Measurements from ENCODE around the gene LRRC32.

The LRRC32 gene

DNA sequence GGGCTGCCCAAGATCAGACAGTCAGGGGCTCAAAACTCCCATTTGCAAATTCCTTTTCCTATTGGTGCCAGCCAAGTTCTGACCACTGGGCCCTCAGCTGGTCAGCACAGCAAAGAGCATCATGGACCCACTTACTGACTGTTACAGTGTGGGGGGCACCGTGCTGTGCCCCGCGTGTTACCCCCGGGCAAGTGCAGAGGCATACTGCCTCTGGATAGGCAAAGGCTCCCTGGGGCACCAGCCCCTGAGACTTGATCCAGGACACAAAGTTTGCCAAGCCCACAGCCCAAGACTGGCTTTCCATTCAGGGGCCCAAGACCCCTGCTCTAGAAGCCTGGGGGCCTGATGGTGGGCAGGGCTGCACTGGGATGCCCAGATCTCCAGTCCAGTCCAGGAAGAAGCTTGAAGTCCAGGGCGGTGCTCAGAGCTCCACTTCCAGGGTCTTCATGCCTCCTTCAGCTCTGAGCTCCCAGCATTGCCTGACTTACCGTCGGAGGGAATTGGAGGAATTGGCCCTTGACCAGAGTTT, 6.6 kb downstream of the LRRC32 start:
- DNase-seq (ENCODE audit: low read depth): no peak

DNA sequence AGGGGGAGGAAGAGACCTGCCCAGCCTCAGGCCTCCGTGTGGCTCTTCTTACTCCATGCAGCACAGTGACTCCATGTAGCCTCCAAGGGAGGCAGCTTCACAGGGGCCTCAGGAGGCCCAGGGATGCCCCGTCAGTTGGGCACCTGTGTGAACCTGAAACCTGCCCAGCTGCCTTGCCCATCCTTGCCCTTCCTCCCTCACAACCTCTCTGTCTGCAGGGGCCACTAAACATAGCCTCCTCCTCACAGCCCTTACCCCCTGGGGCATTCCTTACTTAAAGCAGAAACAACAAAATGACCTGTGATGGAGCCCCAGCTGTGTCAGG, 7.1 kb downstream of the LRRC32 start:
- DNase-seq (ENCODE audit: low read depth): no peak

DNA sequence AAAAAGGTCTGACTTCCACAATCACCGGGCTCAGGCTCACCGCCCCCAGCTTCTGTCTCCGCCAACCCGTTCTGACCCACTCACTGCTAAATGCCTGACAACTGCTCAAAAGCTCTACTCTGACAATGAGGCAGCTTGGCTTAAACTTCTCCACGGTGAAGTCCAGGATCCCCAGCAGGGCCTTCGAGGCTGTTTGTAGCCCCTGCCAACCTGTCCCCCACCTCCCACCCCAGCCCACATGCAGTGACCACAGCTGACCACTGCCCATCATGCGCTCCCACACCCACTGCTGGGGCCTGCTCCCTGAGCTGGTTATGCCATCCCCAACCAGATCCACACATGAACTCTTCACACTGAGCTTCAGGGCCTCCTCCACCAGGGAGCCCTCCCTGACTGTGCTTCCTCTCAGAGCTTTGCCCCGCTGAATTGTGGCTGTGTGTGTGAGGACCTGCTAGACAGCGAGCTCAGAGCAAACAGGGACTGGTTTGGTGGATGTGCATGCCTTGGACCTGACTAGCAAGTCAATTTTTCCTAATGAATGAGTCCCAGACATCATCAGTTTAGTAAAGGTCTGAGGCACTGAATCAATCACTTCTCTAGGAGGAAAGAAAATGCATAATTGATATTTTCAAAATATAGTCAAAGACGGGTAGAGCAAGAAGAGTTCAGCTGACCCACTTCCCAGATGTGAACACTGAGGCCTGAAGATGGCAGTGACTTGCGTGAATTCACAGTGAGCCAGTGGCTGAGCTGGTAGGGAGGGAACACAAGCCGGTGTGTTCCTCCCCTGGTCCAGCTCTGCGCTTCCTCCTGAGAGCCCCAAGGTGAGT, 7.7 kb downstream of the LRRC32 start:
- DNase-seq (ENCODE audit: low read depth): no peak

DNA sequence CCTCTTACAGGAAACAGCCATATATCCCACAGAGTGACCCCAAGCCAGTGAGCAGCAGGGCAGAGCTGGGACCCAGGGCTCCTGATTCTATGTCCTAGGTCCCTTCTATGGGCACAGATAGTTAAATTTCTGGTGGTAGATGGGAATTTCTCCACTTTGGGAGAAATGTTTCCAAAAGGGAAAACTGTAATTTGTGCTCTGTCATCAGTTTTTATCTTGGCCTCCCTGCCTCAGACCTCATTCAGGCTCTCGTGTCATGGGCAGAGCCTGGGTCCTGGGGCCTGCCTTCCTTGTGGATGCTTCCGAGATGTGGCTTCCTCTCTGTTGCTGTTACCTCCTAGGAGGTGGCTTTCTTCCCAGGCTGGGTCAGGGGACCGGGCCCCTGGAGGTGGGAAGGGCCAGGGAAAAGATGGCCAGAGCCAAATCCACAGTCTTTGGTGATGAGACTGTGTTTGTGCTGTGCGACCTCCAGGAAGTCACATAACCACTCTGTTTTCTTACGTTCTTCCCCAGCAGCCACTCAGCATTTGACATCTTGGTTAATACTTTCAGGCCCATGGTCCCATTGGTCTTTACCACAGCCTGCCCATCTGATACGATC, 8.6 kb downstream of the LRRC32 start:
- DNase-seq (ENCODE audit: low read depth): no peak

DNA sequence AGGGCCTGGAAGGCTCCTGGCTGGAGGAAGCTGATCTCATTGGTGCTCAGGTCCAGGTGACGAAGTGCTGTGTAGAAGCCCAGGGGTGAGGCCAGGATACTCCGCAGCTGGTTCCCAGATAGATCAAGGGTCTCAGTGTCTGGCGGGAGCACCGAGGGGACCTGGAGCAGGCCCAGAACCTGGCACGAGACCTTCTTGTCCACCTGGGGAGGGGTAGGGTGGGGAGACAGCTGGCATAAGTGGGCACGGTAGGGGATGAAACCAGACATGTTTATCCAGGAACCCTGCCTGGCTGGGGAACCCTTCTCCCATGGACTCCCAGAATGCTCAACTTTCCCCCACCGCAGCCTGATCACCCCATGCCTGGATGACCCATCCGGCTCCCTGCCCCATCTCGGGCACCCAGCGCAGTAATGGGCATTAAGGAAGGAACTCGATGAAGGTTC, 9.2 kb downstream of the LRRC32 start:
- no peak for DNase-seq (ENCODE audit: low read depth)

DNA sequence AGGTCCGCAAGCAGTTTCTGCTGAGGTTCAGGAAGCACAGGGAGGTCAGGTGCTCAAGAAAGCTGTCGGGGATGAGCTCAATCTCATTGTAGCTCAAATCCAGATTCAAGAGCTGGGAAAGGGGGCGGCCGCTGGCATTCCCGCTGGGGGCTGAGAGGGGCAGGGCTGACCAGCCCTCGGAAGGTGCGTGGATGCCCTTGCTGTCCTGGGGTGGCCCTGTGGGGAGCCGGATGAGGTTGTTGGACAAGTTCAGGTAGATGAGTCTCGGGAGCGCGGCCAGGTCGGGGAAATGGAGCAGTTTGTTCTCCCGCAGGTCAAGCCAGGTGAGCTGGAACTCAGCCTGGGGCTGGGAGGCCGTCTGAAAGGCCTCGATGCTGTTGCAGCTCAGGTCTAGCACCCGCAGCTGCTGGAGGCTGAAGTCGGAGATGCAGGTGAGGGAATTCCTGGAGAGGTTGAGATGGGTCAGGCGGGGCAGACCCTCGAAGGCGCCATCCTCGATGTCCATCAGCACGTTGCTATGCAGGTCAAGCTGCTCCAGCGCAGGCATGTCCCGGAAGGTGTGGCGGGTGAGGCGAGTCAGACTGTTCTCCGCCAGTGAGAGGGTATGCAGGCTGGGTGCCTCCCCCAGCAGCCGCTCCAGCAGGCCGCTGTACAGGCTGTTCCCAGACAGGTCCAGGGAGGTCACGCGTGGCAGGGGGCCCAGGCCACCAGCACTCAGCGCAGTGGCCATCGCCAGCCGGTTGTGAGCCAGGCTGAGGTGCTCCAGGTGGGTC, 9.8 kb downstream of the LRRC32 start:
- DNase-seq (ENCODE audit: low read depth): no peak

DNA sequence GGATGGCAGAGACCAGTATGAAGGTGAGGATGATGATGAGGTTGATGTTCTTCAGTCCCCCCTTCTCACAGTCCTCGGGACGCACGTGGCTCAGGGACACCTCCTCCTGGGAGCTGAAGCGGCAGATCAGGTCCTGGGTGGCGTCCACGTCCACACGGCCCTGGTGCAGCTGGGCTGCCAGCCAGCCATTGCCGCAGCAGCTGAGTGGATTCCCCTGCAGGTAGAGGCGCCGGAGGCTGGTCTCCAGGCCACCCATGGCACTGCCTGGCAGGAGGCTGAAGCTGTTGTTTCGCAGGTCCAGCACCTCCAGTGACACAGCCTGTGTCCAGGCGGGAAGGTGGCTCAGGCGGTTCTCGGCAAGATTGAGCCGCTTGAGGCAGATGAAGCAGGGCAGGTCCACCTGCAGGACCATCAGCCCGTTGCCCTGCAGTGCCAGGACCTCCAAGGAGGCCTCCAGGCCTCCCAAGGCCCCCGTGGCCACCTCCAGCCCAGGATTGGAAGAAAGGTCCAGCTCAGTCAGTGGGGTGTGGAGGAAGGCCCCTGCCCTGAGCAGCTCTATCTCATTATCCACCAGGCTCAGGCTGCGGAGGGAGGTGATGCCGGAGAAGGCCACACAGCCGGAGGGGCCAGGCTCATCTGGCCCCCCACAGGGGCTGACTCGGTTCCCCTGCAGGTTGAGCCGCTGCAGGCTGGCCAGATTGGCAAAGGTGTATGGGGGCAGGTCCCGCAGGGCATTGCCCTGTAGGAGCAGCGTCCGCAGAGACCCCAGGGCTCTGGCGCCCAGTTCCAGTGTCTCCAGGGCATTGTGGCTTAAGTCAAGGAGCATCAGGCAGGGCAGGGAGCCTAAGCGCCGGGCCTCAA, 10.6 kb downstream of the LRRC32 start:
- DNase-seq (ENCODE audit: low read depth): no peak

DNA sequence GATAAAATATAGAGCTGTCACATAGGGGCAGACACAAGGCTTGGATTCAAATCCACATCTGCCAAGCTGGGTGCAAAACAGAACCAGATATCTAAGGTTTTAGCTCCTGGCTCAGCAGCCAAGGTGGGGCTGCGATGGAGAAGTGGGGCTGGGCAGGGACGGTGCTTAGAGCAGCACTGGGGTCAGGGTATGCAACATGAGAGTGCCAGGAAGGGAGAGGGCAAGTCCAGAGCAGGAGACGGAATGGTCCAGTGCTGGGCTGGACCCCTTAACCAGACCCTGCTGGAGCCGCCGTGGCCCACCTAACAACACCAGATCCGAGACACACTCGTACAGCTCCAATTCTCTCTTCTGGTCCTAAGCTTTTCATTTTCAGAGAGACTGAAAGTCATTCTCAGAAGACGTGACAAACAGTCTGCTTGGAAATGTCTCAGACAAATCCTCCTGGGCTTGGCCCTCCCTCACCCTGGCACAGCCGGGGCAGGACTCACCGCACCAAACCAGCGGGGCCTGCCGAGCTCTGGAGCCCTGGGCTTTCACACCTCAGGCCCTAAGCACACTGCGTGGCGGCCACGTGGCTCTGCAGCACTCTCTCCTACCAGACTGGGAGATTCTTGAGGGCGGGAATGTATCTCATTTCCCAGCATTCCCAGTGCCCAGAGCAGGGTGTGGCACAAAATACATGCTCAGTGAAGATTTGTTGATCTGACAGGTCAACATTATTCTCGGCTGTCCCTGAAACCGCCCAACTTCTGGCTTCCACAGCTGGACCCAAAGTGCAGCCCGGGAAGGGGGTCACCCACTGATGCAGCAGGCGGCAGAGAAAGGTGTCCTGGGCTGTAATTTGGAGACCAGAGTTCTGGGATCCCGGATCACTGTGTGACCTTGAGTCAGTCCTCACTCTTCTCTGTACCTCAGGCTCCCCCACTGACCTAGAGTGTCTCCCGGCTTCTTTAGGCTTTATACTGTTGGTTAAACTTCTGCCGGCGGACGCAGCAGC, 11.6 kb downstream of the LRRC32 start:
- DNase-seq (ENCODE audit: low read depth): no peak

DNA sequence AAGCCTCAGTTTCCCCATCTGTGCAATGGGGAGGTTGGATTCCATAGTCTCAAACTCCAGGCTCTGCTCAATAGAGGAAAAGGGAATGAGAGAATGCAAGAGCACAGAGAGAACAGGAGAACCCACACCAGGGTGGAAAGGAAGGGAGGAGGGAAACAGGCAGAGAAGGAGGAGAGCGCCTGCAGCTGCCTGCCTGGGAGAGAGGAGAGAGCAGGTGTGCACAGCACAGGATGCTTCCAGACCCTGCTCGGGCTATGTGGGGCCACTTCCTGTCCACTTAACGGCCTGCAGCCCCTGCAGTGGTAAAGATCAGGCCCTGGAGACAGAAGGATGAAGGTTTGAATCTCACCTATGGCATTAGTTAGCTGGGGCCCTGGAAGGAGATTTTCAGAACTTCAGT, 12.3 kb downstream of the LRRC32 start:
- no peak for DNase-seq (ENCODE audit: low read depth)

DNA sequence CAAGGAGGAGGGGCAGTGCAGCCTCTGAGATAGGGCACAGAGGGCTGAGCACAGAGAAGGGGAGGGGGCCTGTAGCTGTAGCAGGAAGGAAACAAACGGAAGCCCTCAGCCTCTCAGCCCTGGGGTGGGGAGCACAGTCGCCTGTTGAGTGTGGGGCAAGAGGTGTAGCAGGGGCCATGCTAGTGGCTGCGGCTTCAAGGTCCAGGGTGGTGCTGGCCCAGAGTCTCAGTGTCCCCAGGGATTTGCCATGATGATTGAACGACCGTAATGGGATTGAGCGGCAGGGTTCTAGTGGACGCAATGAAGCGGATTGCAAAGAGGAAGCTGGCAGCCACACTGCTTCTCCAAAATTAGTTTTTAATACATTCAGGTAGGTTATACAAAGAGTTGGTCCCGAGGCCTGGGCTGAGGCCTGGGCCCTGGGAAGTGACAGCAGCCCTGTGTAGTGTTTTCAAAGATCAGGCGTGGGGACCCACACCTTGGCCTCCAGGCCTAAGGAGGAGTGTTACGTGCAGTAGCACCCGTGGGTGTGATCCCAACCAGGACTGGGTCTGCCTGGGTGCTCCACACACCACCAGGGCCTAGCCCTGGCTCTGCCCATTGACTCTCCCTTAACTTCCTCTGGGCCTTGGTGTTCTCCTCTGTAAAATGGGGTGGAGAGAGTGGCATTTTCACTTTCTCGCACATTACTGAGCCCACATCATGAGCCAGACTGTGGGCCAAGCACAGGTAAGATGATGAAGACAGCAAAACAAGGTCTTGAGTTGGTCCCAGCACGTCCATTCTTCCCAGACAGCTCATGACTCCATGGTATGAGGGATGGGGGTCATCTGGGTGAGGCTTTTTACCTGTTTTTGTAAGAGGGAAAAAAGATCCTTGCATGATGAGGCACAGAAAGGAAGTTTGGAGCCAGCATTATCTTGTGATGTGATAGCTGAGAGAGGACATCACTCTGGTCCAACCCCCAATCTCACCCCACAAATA, 13.1 kb downstream of the LRRC32 start:
- no peak for DNase-seq (ENCODE audit: low read depth)

DNA sequence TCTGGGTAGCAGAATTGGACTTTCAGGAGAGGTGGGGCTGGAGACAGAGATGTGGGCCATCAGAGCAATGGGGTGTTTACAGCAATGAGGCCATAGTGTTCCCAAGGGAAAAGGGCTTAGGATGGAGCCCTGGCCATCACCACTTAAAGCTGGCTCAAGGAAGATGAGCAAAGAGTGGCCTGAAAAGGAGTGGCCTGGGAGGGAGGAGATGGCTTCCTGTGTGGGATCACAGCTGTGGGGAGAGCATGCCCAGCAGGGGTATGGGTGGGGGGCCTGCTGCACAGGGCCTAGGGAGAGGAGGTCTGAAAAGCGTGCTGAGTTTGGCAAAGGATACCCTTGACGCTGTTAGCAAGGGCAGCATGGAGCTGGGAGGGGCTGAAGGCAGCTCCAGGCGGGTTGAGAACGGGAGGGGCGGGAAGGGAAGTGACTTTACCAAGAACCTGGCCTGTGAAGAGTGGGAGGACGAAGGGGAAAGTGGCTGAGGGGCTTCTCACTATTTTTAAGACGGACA, 13.9 kb downstream of the LRRC32 start:
- DNase-seq (ENCODE audit: low read depth): no peak

DNA sequence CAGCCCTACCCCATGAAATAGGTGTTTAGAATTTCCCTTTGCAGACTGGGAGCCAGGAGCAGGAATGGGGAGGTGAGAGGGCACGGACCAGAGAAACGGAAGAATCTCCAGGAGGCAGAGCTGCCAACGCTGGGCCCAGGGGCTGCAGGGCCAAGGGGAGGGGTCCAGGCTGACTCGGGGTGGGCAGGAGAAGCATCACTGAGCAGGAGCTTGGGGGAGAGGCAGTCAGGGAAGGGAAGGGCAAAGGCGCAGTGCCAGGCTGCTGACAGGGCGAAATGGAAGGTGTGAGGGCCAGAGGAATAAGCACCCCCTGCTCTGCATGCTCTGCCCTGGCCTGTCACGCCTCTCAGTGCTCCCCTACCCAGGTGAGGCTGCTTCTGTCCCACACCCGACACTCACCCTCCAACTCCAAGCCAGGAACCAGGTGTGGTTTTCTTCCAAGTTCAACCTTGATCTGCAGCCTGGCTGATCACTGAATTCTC, 14.5 kb downstream of the LRRC32 start:
- no peak for DNase-seq (ENCODE audit: low read depth)

DNA sequence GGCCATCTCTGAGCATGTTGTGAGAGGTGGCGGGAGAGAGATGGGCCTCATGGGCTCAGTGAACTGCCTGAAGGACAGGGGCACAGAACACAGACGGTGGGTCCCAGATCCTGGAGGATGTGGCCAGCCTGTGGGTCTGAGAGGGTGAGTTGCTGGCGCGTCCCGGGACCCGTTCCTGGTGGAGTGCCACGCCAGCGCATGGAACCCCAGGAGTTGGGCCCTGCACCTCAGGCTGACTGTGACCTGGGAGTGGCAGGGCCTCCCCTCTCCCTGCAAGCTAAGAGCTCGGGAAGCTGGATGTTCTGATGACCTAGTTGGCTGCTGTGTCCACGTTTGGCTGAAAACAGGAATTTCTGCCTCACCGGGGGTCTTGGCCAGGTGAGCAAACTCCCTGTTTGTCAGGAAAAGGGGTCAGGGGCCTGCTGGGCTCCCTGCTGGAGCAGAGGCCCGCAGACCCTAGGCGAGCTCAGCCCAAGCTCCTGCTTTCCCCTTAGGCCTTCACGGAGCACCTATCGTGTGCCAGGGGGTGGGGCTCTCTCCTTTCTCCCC, 15.0 kb downstream of the LRRC32 start:
- no peak for DNase-seq (ENCODE audit: low read depth)

DNA sequence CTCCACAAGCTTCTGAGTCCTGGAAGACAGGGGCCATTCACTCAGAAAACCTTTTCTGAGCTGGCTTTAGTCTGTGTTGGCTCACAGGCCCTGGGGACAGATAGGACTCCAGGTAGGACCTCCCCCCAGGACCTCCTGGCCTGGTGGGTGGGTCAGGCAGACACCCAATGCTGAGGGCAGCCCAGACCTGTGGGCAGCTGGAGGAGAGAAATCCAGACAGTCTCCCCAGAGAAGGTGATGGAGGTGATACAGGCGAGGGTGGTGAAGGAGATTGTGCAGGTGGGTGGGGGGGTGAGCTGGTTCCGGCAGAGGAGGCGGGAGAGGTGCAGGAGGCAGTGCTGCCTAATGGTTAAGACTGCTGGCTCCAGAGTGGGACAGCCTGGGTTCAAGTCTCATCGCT, 15.6 kb downstream of the LRRC32 start:
- no peak for DNase-seq (ENCODE audit: low read depth)

DNA sequence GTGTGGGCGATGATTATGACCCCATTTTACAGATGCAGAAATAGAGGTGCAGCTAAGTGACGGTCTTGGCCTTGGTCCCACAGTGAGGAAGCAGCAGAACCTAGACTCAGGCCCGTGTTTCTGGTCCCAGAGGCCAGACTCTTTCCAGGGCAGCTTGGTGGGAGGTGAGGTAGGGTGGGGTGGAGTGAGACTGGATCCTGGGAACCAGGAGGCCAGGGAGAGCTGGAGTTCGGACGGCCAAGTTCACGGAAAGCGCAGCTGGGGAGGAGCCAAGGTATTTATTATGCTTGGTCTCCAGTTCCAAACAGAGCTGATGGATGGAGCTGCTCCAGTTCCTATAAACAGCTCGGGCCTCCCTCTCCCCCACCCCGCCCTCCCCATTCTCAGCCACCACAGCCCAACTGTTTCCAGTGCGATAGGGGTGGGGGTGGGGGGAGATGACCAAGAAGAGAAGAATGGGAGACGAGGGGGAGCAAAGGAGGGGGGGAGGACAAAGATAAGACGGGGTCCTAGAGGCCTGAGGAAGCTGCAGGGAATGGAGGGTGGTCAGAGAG, 16.2 kb downstream of the LRRC32 start:
- DNase-seq (ENCODE audit: low read depth): no peak

DNA sequence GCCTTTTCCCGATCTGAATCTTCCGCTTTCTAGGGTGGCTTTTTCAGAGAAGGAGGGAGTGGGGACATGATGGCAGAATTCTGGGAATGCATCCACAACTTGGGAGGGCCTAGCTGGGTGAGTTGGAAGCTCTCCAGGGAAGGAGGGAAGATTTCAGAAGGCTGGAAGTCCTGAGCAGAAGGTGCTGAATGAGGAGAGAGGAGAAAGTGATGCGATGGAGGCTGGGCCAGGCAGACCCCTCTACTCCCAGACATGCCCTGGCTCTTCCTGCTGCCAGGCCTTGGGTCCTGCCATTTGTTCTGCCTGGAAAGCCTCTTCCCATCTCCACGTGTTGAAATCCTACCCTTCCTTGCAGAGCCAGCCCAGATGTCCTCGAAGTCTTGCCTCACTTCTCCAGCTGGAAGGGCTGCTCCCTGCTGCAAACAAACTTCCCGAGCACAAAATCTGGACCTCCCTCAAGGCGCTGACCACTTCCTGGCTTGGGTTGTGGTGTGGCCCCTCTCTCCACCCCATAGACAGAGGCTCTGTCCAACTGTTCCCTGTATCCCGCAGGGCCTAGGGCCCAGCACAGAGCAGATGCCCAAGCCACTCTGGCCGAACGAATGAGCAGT, 16.8 kb downstream of the LRRC32 start:
- DNase-seq (ENCODE audit: low read depth): no peak

DNA sequence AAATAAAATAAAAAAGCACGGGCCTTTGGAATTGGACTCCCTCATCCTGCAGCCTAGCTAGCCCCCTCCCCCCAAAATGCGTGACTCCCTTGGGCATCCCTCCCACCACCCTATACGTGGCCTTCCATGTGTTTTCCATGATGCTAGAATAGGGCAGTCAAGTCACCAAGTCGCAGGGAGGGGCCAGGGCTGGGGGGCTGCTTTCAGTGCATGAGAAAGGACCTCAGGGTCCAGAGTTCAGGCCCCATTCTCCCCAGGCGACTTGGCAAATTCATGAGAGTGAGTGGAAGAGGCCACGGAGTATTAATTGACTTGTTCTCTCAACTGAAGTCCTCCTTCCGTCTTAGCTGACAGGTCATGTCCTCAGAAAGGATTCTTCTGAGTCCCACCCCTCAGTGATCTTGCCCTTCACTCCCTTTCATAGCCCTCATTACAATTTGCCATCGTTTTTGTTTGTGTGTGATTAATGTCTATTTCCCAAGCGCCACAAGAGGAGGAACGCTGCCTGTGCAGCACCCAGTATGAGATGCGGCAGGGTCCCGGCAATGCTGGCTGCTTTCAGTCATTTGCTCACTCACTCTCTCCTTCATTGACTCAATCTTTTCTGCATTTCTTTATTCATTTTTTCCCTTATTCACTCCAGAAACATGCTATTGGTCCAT, 17.4 kb downstream of the LRRC32 start:
- DNase-seq (ENCODE audit: low read depth): no peak

Data from T follicular helper cell (primary cell).